ENCODE data around the gene KRT3.

KRT3 gene

GRCh38 chr12:52832451-52832850 is 36.5 kb upstream of the KRT3 start:
- ATAC-seq = no peak
- H3K27me3 Mint-ChIP-seq = peaks cover 49% of the 10 kb centered on the region
- no peak overlapping the region for H3K27ac Mint-ChIP-seq
- no peak overlapping the region for H3K4me3 Mint-ChIP-seq
- H3K9me3 Mint-ChIP-seq = no peaks in the 10 kb centered on the region
- H3K4me1 Mint-ChIP-seq = no peaks in the 10 kb centered on the region
- H3K36me3 Mint-ChIP-seq = no peaks in the 10 kb centered on the region

DNA sequence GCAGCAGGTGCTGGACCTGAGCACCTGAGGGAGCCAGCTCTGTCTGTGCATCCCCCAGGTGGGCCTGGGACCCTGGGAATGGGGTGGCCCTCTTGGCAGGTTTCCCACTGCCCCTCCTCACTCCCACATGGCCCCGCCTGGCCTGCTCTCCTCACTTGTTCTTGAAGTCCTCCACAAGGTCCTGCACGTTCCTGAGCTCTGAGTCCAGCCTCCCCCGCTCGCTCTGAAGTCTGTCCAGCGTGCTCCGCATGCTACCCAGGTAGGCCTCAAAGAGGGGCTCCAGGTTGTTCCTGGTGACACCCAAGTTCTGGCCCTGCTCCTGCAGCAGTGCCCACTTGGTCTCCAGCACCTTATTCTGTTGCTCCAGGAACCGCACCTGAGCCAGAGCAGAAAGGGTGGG is 35.3 kb upstream of the KRT3 start:
- Mint-ChIP-seq H3K9me3 (no peaks in the 10 kb centered on the region), H3K4me1 (no peaks in the 10 kb centered on the region), H3K27me3 (peaks cover 49% of the 10 kb centered on the region), H3K27ac (no peak overlapping the region), H3K4me3 (no peak overlapping the region), H3K36me3 (no peaks in the 10 kb centered on the region)
- no peak for ATAC-seq

- Mint-ChIP-seq H3K4me1 (no peaks in the 10 kb centered on the region), H3K4me3 (no peak overlapping the region), H3K36me3 (no peaks in the 10 kb centered on the region), H3K27ac (no peak overlapping the region), H3K9me3 (no peaks in the 10 kb centered on the region), H3K27me3 (peaks cover 50% of the 10 kb centered on the region)
- no peak for ATAC-seq
Observed at GRCh38 chr12:52829986-52830770, 34.3 kb upstream of the KRT3 start.

DNA sequence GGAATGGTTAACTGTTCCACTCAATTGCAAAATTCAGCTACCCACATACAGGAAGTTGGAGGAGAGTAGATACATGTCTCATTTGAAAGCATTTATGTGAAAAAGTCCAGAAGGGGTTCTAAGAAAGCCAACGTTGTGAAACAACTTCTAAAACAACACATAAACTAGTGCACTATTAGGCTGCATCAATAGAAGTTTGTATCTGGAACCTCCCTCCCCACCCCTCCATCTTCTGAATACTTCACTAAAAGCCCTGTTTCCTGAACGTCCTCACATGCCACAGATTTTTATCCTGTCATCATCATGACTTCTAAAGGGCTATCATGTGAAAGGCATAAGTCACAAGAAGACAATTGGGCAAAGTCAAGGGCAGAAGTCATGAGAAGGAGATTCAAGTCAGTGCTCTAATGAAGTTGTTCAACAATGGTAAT is 32.7 kb upstream of the KRT3 start:
- no peak for ATAC-seq
- Mint-ChIP-seq H3K36me3 (no peaks in the 10 kb centered on the region), H3K27ac (no peak overlapping the region), H3K27me3 (peaks cover 54% of the 10 kb centered on the region), H3K4me1 (no peaks in the 10 kb centered on the region), H3K4me3 (no peak overlapping the region), H3K9me3 (no peaks in the 10 kb centered on the region)

DNA sequence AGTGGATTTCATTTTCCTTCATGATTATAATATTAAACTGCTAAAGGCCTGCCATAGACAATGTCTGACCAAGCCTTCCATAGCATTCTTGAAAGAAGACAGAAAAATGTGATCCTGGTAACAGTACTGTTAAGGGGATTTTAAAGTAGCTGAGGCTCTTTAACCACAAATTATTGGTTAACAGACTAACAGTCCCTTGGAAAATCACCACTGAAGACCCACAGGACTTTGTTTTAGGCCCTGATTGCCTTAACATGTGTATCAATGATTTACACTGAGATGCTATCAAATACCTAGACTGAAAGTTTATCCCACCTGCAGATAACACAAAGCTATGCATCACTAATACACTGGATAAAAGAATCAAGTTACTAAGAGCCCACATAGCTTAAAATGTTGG is 32.2 kb upstream of the KRT3 start:
- peaks cover 59% of the 10 kb centered on the region for H3K27me3 Mint-ChIP-seq
- ATAC-seq = no peak
- H3K4me3 Mint-ChIP-seq = no peak overlapping the region
- no peaks in the 10 kb centered on the region for H3K4me1 Mint-ChIP-seq
- H3K9me3 Mint-ChIP-seq = no peaks in the 10 kb centered on the region
- H3K36me3 Mint-ChIP-seq = no peaks in the 10 kb centered on the region
- no peak overlapping the region for H3K27ac Mint-ChIP-seq

DNA sequence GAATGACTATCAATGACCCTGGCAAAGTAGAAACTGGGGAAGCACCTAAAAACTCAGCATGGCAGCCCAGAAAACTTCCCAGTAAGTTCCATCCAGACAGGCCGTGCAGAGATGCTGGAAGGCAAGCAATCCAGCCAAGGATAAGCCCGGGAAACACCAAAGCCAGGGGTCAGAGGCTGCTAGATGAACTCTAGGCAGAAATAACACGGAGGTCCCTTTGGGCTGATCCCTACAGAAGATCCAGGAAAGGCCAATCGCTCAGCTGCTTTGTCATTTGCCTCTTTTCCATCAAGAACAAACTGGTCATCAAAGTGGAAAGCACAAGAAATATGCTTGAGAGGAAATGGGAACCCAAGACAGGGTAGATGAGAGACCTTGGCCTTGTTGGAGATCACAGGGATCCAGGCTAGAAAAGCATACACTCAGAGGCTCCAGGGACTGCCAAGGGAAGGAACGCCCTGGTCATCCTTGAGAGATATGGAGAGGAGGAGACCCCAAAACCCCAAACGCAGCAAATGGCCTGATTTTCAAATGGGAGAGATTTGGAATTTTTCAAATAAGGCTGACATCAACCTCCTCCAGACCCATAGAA is 31.7 kb upstream of the KRT3 start:
- H3K27me3 Mint-ChIP-seq = peaks cover 64% of the 10 kb centered on the region
- H3K4me3 Mint-ChIP-seq = no peak overlapping the region
- no peaks in the 10 kb centered on the region for H3K9me3 Mint-ChIP-seq
- H3K27ac Mint-ChIP-seq = no peak overlapping the region
- no peaks in the 10 kb centered on the region for H3K4me1 Mint-ChIP-seq
- no peaks in the 10 kb centered on the region for H3K36me3 Mint-ChIP-seq
- ATAC-seq = no peak

GRCh38 chr12:52826611-52827498 is 30.9 kb upstream of the KRT3 start:
- no peaks in the 10 kb centered on the region for H3K9me3 Mint-ChIP-seq
- peaks cover 66% of the 10 kb centered on the region for H3K27me3 Mint-ChIP-seq
- no peak overlapping the region for H3K4me3 Mint-ChIP-seq
- no peaks in the 10 kb centered on the region for H3K36me3 Mint-ChIP-seq
- no peak overlapping the region for H3K27ac Mint-ChIP-seq
- no peaks in the 10 kb centered on the region for H3K4me1 Mint-ChIP-seq
- no peak for ATAC-seq

DNA sequence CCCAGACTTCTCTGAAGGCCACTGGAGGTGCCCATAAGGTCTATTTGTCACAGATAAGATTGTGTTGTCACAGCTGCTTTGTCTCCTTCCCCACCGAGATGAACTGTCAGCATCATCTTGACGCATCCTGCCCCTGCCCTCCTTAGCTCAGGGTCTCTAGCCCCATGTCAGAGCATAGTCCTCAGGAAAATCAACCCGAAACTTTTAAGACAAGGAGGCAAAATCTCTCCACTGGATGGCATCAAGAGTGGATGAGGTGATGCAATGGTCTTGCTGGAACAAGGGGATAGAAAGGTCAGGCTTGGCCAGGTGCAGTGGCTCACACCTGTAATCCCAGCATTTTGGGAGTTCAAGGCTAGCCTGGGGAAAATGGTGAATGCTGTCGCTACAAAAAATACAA is 30.0 kb upstream of the KRT3 start:
- Mint-ChIP-seq H3K9me3 (no peaks in the 10 kb centered on the region), H3K4me1 (no peaks in the 10 kb centered on the region), H3K27ac (no peak overlapping the region), H3K36me3 (no peaks in the 10 kb centered on the region), H3K27me3 (peaks cover 60% of the 10 kb centered on the region), H3K4me3 (no peak overlapping the region)
- ATAC-seq = no peak

- Mint-ChIP-seq H3K27ac (no peak overlapping the region), H3K4me1 (no peaks in the 10 kb centered on the region), H3K27me3 (peaks cover 60% of the 10 kb centered on the region), H3K36me3 (no peaks in the 10 kb centered on the region), H3K9me3 (no peaks in the 10 kb centered on the region), H3K4me3 (no peak overlapping the region)
- no peak for ATAC-seq
Observed at GRCh38 chr12:52824741-52825410, 29.0 kb upstream of the KRT3 start.

DNA sequence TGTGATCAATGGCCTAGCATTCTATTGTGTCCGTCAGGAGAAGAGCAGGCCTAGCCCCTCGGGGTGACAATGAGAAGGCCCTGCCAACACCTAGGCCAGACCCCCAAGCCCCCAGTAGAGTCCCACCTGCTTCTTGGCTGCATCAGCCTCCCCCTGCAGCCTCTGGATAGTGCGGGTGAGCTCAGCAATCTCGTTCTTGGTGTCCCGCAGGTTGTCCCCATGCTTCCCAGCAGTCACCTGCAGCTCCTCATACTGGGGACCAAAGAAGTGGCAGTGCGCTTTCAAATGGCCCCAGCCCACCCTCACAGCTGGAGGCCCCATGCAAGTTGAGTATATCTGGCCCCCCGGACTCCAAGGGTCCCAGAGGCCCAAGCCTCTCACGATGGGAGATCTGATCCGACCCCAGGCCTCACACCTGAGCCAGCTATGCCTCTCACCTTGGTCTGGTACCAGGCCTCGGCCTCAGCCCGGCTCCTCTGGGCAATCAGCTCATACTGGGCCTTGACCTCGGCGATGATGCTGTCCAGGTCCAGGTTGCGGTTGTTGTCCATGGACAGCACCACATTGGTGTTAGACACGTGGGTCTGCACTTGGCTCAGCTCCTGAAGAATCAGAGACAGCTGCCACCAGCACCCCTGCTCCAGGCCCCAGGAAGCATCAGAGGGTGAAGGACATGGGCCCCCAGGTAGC is 28.0 kb upstream of the KRT3 start:
- H3K4me1 Mint-ChIP-seq = no peaks in the 10 kb centered on the region
- no peaks in the 10 kb centered on the region for H3K36me3 Mint-ChIP-seq
- peaks cover 62% of the 10 kb centered on the region for H3K27me3 Mint-ChIP-seq
- no peak overlapping the region for H3K4me3 Mint-ChIP-seq
- H3K27ac Mint-ChIP-seq = no peak overlapping the region
- no peak for ATAC-seq
- H3K9me3 Mint-ChIP-seq = no peaks in the 10 kb centered on the region

GRCh38 chr12:52822771-52823510 is 27.0 kb upstream of the KRT3 start:
- ATAC-seq = no peak
- H3K4me3 Mint-ChIP-seq = no peak overlapping the region

DNA sequence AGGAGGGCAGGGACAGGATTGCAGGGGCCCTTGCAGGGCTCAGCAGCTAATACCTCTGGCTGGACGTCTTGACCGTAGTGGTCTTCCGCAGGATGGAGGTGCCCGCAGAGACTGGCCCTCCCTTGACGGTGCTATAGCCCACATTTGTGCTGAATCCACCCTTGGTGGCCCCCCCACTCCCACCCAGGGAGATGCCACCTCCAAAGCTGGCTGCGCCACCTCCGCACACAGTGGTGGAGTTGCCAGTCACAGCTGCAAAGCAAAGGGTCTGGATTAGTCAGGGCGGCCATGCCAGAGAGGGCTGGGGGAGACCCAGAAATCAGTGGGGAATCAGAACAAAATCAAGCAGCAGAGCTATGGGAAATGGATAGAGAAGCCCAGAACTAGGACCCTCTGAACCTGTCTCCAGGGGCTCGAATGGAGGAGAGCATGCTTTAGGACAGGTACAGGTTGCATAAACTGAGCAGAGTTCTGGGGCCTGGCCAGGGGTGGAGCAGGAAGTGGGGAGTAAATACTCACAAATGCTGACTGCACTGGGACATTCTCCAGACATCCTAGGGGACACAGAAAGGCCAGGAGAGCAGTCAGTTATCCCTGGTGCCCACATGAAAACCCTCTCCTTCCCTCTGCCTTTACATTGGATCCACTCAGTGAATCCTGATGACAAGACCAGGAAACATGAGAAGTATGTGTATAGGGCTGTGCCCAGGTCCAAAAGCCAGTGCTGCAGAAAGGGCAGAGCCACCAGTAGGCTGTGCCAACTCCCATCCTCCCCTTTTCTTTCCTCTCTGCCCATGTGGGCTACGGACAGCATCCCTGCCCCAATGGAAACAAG is 26.1 kb upstream of the KRT3 start:
- Mint-ChIP-seq H3K9me3 (no peaks in the 10 kb centered on the region), H3K4me3 (no peak overlapping the region), H3K36me3 (no peaks in the 10 kb centered on the region), H3K27ac (no peak overlapping the region), H3K4me1 (no peaks in the 10 kb centered on the region), H3K27me3 (peaks cover 72% of the 10 kb centered on the region)
- no peak for ATAC-seq

More at GRCh38 chr12:52822771-52823510, 27.0 kb upstream of the KRT3 start:
- Mint-ChIP-seq H3K27ac (no peak overlapping the region), H3K27me3 (peaks cover 71% of the 10 kb centered on the region), H3K9me3 (no peaks in the 10 kb centered on the region), H3K4me1 (no peaks in the 10 kb centered on the region), H3K36me3 (no peaks in the 10 kb centered on the region)

DNA sequence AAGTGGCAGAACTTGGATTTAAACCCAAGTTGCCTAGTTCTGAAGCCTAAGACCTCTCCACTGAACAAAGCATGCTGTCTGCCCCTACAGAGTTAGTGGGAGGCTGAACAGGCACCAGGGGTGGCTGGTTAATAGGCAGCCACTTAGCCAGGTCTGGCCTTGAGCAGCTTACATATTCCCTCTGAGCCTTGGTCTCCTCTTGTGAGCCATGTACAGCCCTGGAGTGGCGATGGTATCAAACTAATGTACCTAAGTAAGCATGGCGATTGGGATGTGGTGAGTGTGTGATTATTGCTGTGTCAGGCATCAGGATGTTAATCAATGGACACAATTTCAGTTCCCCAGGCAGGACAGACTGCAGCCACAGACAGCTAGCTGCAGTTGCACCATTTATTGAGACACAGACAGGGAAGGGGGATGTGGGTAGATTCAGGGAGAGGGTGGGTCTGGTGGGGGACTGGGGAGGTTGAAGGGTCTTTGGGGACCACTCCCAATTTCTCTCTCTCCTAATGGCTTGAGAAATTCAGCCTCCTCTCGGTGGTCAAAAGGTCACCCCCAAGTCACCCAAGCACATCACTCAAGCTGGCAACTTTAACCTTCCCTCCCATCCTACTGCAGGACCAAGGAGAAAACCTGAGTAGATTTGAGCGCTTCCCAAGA is 25.3 kb upstream of the KRT3 start:
- Mint-ChIP-seq H3K9me3 (no peaks in the 10 kb centered on the region), H3K27ac (no peak overlapping the region), H3K36me3 (no peaks in the 10 kb centered on the region), H3K27me3 (peaks cover 66% of the 10 kb centered on the region), H3K4me1 (no peaks in the 10 kb centered on the region), H3K4me3 (no peak overlapping the region)
- no peak for ATAC-seq
